Epithelial cell of proximal tubule (primary cell): ENCODE measurements around the gene CWC27. TPM values are rescaled to one million over a fixed set of nuclear protein-coding genes. Genes with fewer than 3 reads are reported as not detected.

Experiments
- DNase-seq: peaks from one replicate; pipeline ENCODE4 v3.0.0-alpha.2; 2011; ENCODE audit warnings: low read depth
- H3K4me3 ChIP-seq: 2 replicates; pipeline ENCODE4 v1.5.1; 2011; ENCODE audit warnings: low read depth, mild to moderate bottlenecking, low read length
- CTCF ChIP-seq: conservative IDR thresholded peaks from 2 replicates; pipeline ENCODE4 v1.5.1; 2012; ENCODE audit warnings: low read depth, mild to moderate bottlenecking, low read length
- total RNA-seq: library from RNA; depleted of rRNA; stranded (reverse); fragments of >200 nt; gene quantifications from 2 replicates; pipeline ENCODE4 v1.2.3, GENCODE V29; 2015

The CWC27 gene
- total RNA-seq, 1 donor from 2014 or later = 17.6 TPM

DNA sequence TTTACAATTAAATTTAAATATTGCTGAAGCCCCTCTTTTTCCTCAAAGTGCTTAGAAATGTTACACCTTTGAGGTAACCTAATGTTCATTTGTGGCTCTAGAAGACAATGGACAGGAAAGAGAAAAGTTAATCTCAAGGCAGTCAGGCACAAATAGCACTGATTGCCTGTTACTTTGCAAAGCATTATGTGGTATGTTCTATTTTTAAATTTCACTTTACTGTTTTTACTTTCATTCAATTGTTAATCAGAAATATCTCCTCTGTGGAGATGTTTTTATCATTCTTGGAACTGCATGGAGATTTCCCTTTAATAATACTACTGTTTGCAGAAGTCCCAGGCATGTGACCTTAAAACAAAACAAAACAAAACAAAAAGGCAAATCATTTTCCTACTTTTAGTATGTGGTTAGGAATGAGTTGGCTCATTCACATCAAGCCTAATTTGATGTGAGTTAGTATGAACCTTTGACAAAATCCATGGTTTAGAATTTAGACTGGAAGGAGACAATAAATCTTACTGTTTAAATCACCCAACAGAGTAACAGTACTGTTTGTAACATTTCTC lies 67.5 kb downstream of the CWC27 start:
- TF ChIP-seq CTCF = no peak
- DNase-seq = no peak
- no peak overlapping the region for H3K4me3 ChIP-seq

DNA sequence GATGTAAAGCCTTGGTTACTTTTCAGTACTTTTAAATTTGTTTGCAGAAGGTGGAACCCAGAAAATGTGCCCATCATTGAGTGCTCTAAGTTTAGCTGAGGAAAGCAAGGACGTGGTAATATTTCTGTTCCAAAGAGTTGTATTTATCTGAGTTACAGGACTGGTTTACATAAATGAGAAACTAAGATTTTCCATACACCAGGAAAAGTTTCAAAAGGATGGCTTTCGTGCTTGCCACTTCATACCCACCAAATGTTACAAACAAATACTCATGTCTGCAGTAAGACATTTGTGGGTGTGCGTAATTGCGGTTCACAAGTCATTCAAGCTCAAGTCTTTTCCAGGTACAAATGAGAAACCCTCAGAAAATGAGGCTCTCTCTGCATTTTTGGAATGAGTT lies 68.1 kb downstream of the CWC27 start:
- no peak overlapping the region for H3K4me3 ChIP-seq
- DNase-seq = no peak
- TF ChIP-seq CTCF = no peak

GRCh38 chr5:64838376-64838775 lies 69.6 kb downstream of the CWC27 start:
- no peak for TF ChIP-seq CTCF
- DNase-seq = no peak
- H3K4me3 ChIP-seq = no peak overlapping the region

GRCh38 chr5:64838803-64839202 lies 70.1 kb downstream of the CWC27 start:
- no peak for DNase-seq
- no peak overlapping the region for H3K4me3 ChIP-seq
- TF ChIP-seq CTCF = no peak

DNA sequence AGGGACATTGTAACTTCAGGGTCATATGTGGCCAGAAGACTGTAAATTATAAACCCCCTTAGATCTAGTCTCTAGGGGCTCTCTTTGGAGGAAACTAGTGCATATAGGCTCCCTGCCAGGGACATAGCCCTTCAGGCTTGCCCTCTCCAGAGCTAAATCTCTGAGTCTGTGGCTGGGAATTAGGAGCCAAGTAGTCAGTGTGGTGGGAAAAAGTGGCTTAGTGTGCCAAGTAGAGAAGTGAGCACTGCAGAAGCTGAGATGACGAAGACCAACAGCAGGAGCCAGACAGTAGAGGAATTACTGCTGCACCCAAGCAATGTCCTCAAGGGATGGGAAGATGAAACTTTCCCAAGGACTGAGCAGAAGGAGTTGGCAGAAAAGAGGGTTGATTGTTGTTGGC lies 71.2 kb downstream of the CWC27 start:
- TF ChIP-seq CTCF = no peak
- no peak for DNase-seq
- H3K4me3 ChIP-seq = no peak overlapping the region

DNA sequence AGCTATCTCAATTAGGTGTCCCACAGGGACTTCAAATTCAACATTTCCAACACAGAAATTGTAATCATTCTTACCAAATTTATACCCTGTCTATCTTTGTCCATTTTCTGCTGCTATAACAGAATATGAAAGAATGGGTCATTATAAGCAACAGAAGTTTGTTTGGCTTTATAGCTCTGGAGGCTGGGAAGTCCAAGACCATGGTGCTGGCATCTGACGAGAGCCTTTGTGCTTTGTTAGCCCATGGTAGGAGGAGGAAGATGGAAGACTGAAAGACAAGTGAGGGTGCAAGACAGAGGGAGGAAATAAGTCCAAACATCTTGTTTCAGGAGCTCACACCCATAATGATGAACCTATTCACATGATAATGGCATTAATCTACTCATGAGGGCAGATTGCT lies 72.2 kb downstream of the CWC27 start:
- no peak for TF ChIP-seq CTCF
- no peak overlapping the region for H3K4me3 ChIP-seq
- no peak for DNase-seq

GRCh38 chr5:64853777-64854176 lies 85.0 kb downstream of the CWC27 start:
- no peak overlapping the region for H3K4me3 ChIP-seq
- TF ChIP-seq CTCF = no peak
- DNase-seq = no peak
